ENCODE data around the gene ARSB.

- no peak for TF ChIP-seq EZH2 (IDR thresholded peaks at IDR 0.05; ENCODE audit: insufficient read depth, poor library complexity, severe bottlenecking)
- TF ChIP-seq EZH2phosphoT487 (IDR thresholded peaks at IDR 0.05; ENCODE audit: insufficient read depth, low read depth), result no peak
Measured at GRCh38 chr5:79014631-79015030, 29.5 kb upstream of the ARSB start.
